GM12801 (cell line): ENCODE results near the gene CAMK2D.

Experiments
- TF ChIP-seq, protein P1 (sequence below): IDR thresholded peaks from one replicate; pipeline ENCODE4 v1.5.1; 2011; ENCODE audit warnings: control low read depth; ENCODE audit not compliant: insufficient read length; ENCODE audit errors: extremely low read depth

Gene CAMK2D

DNA sequence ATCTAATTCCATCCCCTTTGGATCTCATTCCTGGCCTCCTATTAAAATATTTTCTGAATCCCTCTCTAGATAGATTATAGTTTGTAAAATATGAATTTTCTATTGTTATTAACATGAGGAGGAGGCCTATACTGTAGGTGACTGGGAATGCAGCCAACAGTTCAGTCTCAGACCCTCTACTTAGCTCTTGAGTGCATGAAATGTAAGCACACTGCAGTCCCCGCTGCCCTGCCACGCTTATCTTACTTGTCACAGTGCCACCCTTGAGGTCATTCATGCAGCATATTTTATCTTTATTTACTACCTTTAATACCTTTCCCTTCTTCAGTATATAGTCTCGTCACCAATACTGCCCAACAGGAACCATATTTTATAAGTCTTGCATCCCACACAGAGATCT is 151.0 kb downstream of the CAMK2D start:
- TF ChIP-seq, protein P1, sequence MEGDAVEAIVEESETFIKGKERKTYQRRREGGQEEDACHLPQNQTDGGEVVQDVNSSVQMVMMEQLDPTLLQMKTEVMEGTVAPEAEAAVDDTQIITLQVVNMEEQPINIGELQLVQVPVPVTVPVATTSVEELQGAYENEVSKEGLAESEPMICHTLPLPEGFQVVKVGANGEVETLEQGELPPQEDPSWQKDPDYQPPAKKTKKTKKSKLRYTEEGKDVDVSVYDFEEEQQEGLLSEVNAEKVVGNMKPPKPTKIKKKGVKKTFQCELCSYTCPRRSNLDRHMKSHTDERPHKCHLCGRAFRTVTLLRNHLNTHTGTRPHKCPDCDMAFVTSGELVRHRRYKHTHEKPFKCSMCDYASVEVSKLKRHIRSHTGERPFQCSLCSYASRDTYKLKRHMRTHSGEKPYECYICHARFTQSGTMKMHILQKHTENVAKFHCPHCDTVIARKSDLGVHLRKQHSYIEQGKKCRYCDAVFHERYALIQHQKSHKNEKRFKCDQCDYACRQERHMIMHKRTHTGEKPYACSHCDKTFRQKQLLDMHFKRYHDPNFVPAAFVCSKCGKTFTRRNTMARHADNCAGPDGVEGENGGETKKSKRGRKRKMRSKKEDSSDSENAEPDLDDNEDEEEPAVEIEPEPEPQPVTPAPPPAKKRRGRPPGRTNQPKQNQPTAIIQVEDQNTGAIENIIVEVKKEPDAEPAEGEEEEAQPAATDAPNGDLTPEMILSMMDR: no peak

DNA sequence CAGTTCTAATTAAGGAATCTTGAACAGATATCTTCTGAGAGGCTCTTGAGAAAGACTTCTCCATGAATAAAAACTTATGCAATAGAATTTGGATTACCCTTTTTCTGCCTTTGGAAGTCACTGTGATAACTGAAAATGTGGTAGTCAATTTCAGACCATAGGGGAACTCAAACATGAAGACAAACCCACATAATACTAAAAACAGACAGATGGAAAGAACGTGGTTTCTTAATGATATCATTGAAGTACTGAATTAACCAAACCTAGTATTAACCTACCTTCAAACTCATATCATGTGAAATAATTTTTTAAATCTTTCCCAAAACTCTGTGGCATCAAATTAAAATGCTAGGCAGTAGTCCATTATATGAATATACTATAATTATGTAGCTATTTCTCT is 153.5 kb downstream of the CAMK2D start:
- TF ChIP-seq, protein P1: no peak

DNA sequence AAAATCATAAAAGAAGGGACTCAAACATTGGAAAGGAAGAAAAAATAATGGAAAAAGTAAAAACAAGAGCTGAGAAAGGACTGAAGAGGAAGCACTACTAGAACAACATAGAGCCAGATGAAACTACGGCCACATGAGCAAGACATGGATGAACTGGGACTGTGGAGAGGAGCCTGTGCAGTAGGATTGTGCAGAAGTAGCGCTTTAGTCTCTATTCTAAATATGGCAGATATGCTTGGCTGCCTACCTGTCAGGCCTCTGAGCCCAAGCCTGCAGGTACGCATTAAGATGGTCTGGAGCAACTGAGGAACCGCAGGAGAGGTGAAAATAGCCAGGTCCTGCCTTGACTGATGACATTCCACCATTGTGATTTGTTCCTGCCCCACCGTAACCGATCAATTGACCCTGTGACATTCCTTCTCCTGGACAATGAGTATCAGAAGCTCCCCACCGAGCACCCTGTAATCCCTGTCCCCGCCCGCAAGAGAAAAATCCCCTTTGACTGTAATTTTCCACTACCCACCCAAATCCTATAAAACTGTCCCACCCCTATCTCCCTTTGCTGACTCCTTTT is 154.3 kb downstream of the CAMK2D start:
- TF ChIP-seq, protein P1: no peak

DNA sequence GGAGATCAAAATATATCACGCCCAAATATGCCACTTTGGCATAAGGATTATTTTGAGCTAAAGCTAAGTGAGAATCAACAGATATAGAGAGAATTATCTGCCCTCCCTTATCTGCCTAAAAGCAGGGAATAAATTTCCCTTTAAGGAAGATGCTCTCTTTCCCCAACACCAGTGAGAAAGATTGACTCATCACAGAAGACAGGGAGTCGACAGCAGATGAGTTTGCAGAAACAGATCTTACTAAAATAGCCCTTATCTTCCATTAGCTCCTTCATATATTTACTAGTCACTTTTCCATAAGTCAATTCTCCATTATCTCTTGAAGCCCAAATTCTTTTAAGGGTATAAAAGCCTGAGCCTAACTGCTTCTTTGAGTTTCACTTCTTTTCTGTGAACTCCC is 156.6 kb downstream of the CAMK2D start:
- TF ChIP-seq, protein P1: no peak

DNA sequence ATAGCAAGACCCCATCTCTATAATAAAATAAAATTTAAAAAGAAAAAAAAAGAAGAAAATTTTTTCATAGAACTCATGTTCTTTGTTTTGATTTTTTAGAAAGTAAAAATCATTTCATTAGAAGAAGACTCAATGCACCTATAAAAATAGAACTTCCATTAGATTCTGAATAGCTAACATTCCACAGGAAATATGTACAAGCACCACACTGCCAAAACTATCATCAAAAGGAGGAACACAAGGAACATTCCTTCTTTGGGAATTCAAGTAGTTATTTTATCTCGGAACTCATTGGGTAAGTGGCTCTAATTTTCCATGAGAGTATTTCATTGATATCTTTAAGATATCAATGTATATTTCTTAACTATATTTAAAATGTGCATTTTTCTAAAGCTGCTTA is 157.6 kb downstream of the CAMK2D start:
- TF ChIP-seq, protein P1: no peak

DNA sequence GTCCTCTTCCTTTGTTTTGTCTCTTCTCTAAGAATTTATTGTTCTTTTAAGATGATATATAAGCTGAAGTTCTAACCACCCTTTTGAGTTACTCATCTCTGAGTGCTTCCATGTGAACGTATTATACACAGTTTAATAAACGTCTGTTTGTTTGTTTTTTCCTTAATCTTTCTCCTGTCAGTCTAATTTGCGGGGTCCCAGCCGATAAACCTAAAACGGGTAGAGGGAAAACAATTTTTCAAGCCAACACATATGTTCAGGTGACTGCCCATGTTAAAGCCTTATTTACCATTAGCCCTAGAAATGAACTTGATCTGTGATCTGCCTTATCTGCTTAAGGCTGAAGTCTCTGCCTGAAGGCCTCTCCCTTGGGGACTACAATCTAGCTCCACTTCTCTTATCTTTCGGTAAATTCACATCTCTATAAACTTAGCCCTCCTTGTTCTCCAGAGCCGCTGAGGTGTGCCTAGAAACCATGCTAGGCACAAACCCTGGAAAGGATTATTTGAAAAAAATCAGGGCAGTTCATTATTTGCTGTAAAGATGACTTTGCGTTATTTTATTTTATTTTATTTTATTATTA is 158.8 kb downstream of the CAMK2D start:
- TF ChIP-seq, protein P1: no peak

DNA sequence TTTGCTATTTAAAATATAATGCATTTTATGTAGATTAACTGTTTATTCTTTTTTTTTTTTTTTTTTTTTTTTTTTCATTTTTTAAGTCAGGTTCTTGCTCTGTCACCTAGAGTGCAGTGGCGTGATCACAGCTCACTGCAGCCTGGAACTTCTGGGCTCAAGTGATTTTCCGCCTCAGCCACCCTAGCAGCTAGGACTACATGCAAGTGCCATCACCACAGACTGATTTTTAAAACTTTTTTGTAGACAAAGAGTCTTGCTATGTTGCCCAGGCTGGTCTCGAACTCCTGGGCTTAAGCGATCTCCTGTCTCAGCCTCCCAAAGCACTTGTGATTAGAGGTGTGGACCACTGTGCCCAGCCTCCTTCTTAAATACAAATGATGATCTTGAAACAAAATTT is 159.9 kb downstream of the CAMK2D start:
- TF ChIP-seq, protein P1: no peak
